ENCODE data around the gene MAP3K7. TPM values are rescaled to one million over a fixed set of nuclear protein-coding genes. Genes with fewer than 3 reads are reported as not detected.

MAP3K7 gene
- 10 to 100 TPM; 21.9 to 25.8 TPM for total RNA-seq

GRCh38 chr6:90586836-90587638 is at the start of gene MAP3K7:
Gene MAP3K7, minus strand, starts transcription at chr6:90587072. Its CDS starts 189 bp downstream, at chr6:90586883.
- no peaks in the 10 kb centered on the region for H3K9me3 Mint-ChIP-seq
- H3K27ac Mint-ChIP-seq, result peak within 1 kb of the TSS; percentile 100
- peak within 1 kb of the TSS; percentile 99 for H3K4me3 Mint-ChIP-seq
- peaks cover 8% of the 10 kb centered on the region for H3K27me3 Mint-ChIP-seq
- H3K4me1 Mint-ChIP-seq, result peaks cover 15% of the 10 kb centered on the region
- peak; percentile 84 for ATAC-seq (replicated peaks)
- H3K36me3 Mint-ChIP-seq (ENCODE audit: low read depth), result peaks cover 21% of the 10 kb centered on the region

- no peak for ATAC-seq (replicated peaks)
- Mint-ChIP-seq H3K27me3 (peaks cover 16% of the 10 kb centered on the region), H3K27ac (no peak overlapping the region), H3K36me3 (ENCODE audit: low read depth) (no peaks in the 10 kb centered on the region), H3K9me3 (peaks cover 5% of the 10 kb centered on the region), H3K4me1 (no peaks in the 10 kb centered on the region), H3K4me3 (no peak overlapping the region)
These were observed 44.2 kb upstream of the MAP3K7 start for GRCh38 chr6:90631046-90631445.

GRCh38 chr6:90621581-90621980 is 34.7 kb upstream of the MAP3K7 start:
- no peaks in the 10 kb centered on the region for H3K36me3 Mint-ChIP-seq (ENCODE audit: low read depth)
- H3K27me3 Mint-ChIP-seq, result peaks cover 39% of the 10 kb centered on the region
- H3K4me1 Mint-ChIP-seq, result no peaks in the 10 kb centered on the region
- H3K9me3 Mint-ChIP-seq, result peaks cover 5% of the 10 kb centered on the region
- ATAC-seq (replicated peaks), result no peak
- no peak overlapping the region for H3K27ac Mint-ChIP-seq
- H3K4me3 Mint-ChIP-seq, result no peak overlapping the region

- Mint-ChIP-seq H3K9me3 (peaks cover 2% of the 10 kb centered on the region), H3K27me3 (peaks cover 37% of the 10 kb centered on the region), H3K36me3 (ENCODE audit: low read depth) (no peaks in the 10 kb centered on the region), H3K4me1 (no peaks in the 10 kb centered on the region), H3K27ac (no peak overlapping the region), H3K4me3 (no peak overlapping the region)
- no peak for ATAC-seq (replicated peaks)
These were observed 32.3 kb upstream of the MAP3K7 start for GRCh38 chr6:90619221-90619620.

GRCh38 chr6:90612313-90612680 is 25.4 kb upstream of the MAP3K7 start:
- no peaks in the 10 kb centered on the region for H3K9me3 Mint-ChIP-seq
- H3K4me3 Mint-ChIP-seq, result peak overlapping the region; percentile 91

GRCh38 chr6:90611543-90612312 is 24.9 kb upstream of the MAP3K7 start:
- H3K36me3 Mint-ChIP-seq (ENCODE audit: low read depth), result no peaks in the 10 kb centered on the region
- H3K27ac Mint-ChIP-seq, result no peak overlapping the region
- H3K9me3 Mint-ChIP-seq, result no peaks in the 10 kb centered on the region
- H3K27me3 Mint-ChIP-seq, result peaks cover 48% of the 10 kb centered on the region
- peak overlapping the region; percentile 91 for H3K4me3 Mint-ChIP-seq
- ATAC-seq (replicated peaks), result no peak
- H3K4me1 Mint-ChIP-seq, result peaks cover 10% of the 10 kb centered on the region

More at GRCh38 chr6:90612313-90612680, 25.4 kb upstream of the MAP3K7 start:
- peaks cover 48% of the 10 kb centered on the region for H3K27me3 Mint-ChIP-seq
- peaks cover 10% of the 10 kb centered on the region for H3K4me1 Mint-ChIP-seq
- H3K27ac Mint-ChIP-seq, result no peak overlapping the region
- no peaks in the 10 kb centered on the region for H3K36me3 Mint-ChIP-seq (ENCODE audit: low read depth)
- no peak for ATAC-seq (replicated peaks)

GRCh38 chr6:90610751-90611542 is 24.1 kb upstream of the MAP3K7 start:
- peak overlapping the region; percentile 91 for H3K4me3 Mint-ChIP-seq
- peaks cover 46% of the 10 kb centered on the region for H3K27me3 Mint-ChIP-seq
- H3K4me1 Mint-ChIP-seq, result peaks cover 10% of the 10 kb centered on the region
- ATAC-seq (replicated peaks), result peak; percentile 87
- H3K9me3 Mint-ChIP-seq, result no peaks in the 10 kb centered on the region
- peak overlapping the region; percentile 10 for H3K27ac Mint-ChIP-seq
- H3K36me3 Mint-ChIP-seq (ENCODE audit: low read depth), result no peaks in the 10 kb centered on the region

GRCh38 chr6:90610301-90610750 is 23.5 kb upstream of the MAP3K7 start:
- peak overlapping the region; percentile 10 for H3K27ac Mint-ChIP-seq
- no peaks in the 10 kb centered on the region for H3K9me3 Mint-ChIP-seq
- H3K27me3 Mint-ChIP-seq, result peaks cover 42% of the 10 kb centered on the region
- H3K36me3 Mint-ChIP-seq (ENCODE audit: low read depth), result no peaks in the 10 kb centered on the region
- peak overlapping the region; percentile 91 for H3K4me3 Mint-ChIP-seq
- no peak for ATAC-seq (replicated peaks)
- peaks cover 10% of the 10 kb centered on the region for H3K4me1 Mint-ChIP-seq

GRCh38 chr6:90605749-90606340 is 19.0 kb upstream of the MAP3K7 start:
- H3K27ac Mint-ChIP-seq, result no peak overlapping the region
- peaks cover 6% of the 10 kb centered on the region for H3K4me1 Mint-ChIP-seq
- peaks cover 45% of the 10 kb centered on the region for H3K27me3 Mint-ChIP-seq
- ATAC-seq (replicated peaks), result no peak
- H3K4me3 Mint-ChIP-seq, result no peak overlapping the region
- H3K36me3 Mint-ChIP-seq (ENCODE audit: low read depth), result no peaks in the 10 kb centered on the region
- H3K9me3 Mint-ChIP-seq, result no peaks in the 10 kb centered on the region

GRCh38 chr6:90604546-90604945 is 17.7 kb upstream of the MAP3K7 start:
- ATAC-seq (replicated peaks), result no peak
- peaks cover 33% of the 10 kb centered on the region for H3K27me3 Mint-ChIP-seq
- H3K4me3 Mint-ChIP-seq, result no peak overlapping the region
- H3K27ac Mint-ChIP-seq, result no peak overlapping the region
- no peaks in the 10 kb centered on the region for H3K9me3 Mint-ChIP-seq
- no peaks in the 10 kb centered on the region for H3K4me1 Mint-ChIP-seq
- H3K36me3 Mint-ChIP-seq (ENCODE audit: low read depth), result no peaks in the 10 kb centered on the region

GRCh38 chr6:90599151-90599550 is 12.3 kb upstream of the MAP3K7 start:
- Mint-ChIP-seq H3K9me3 (no peaks in the 10 kb centered on the region), H3K27ac (no peak overlapping the region), H3K27me3 (peaks cover 34% of the 10 kb centered on the region), H3K4me1 (no peaks in the 10 kb centered on the region), H3K36me3 (ENCODE audit: low read depth) (no peaks in the 10 kb centered on the region), H3K4me3 (no peak overlapping the region)
- no peak for ATAC-seq (replicated peaks)

GRCh38 chr6:90598192-90598951 is 11.5 kb upstream of the MAP3K7 start:
- no peak for ATAC-seq (replicated peaks)
- Mint-ChIP-seq H3K27ac (no peak overlapping the region), H3K36me3 (ENCODE audit: low read depth) (no peaks in the 10 kb centered on the region), H3K4me1 (no peaks in the 10 kb centered on the region), H3K4me3 (no peak overlapping the region), H3K27me3 (peaks cover 35% of the 10 kb centered on the region), H3K9me3 (no peaks in the 10 kb centered on the region)

GRCh38 chr6:90596967-90597539 is 10.2 kb upstream of the MAP3K7 start:
- ATAC-seq (replicated peaks), result no peak
- Mint-ChIP-seq H3K4me3 (no peak overlapping the region), H3K27ac (no peak overlapping the region), H3K27me3 (peaks cover 41% of the 10 kb centered on the region), H3K9me3 (no peaks in the 10 kb centered on the region), H3K4me1 (no peaks in the 10 kb centered on the region), H3K36me3 (ENCODE audit: low read depth) (no peaks in the 10 kb centered on the region)
